ENCODE data around the gene MAP2K6.

DNA sequence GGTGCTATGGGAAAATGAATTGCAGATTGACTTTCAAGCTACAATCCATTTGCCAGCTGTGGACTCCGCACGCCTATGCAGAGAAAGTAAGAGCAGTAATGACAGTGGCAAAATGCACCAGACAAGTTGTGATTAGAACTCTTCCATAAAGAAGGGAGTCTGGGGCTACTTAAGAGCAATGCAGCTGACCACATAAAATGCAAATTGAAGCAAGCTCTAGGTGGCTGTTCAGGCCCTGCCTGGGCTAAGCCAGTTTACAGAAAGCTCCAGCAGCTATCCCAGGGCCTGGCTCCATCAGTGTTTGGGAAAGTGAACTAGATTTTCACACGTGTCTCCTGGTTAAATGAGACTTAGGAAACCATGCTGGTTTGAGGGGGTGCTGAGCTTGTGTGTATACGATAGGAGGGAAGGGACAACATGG, 2.2 kb upstream of the MAP2K6 start:
- no peak for TF ChIP-seq POLR2A (IDR thresholded peaks at IDR 0.05; ENCODE audit: low read depth, low read length)
- no peak for TF ChIP-seq POLR2AphosphoS5 (IDR thresholded peaks at IDR 0.05; ENCODE audit: low read depth, low read length)
- no peak for TF ChIP-seq TAF1 (IDR thresholded peaks at IDR 0.05; ENCODE audit: low read depth, low read length)
- TF ChIP-seq SPI1 (IDR thresholded peaks at IDR 0.05; ENCODE audit: low read depth, low read length): no peak

All from GM12891 (cell line).